GM23338 (cell line): ENCODE results near the gene KIF18A. TPM values are rescaled to one million over a fixed set of nuclear protein-coding genes. Genes with fewer than 3 reads are reported as not detected.
A peak's percentile ranks its signal among the peaks of the same experiment; 100 is the strongest.

Experiments
- ATAC-seq: fragments of 200-7000 bp; cut with Tn5 transposase; 3 replicates; pipeline ENCODE4 v1.9.1; 2020
- DNase-seq: peaks from one replicate; pipeline ENCODE4 v3.0.0-alpha.2; 2015; ENCODE audit warnings: low spot score
- H2AFZ ChIP-seq: fragments of 200-600 bp; sonication (generic); 2 replicates; pipeline ENCODE4 v1.8.0; 2016; ENCODE audit warnings: antibody characterized with exemption, mild to moderate bottlenecking, moderate library complexity
- H3F3A ChIP-seq: fragments of 200-600 bp; sonication (generic); replicated peaks from 2 replicates; pipeline ENCODE4 v1.8.0; 2017; ENCODE audit warnings: antibody characterized with exemption, mixed run types, low read depth
- H3K27ac ChIP-seq: fragments of 200-600 bp; sonication (generic); 2 replicates; pipeline ENCODE4 v1.6.1; 2016; ENCODE audit warnings: low read depth
- H3K27me3 ChIP-seq: fragments of 200-600 bp; sonication (generic); 2 replicates; pipeline ENCODE4 v1.8.0; 2016; ENCODE audit warnings: mild to moderate bottlenecking, mixed run types, moderate library complexity; ENCODE audit not compliant: insufficient read depth
- H3K36me3 ChIP-seq: fragments of 200-600 bp; sonication (generic); 2 replicates; pipeline ENCODE4 v1.8.0; 2016; ENCODE audit warnings: mild to moderate bottlenecking; ENCODE audit not compliant: insufficient read depth
- H3K4me1 ChIP-seq: fragments of 200-600 bp; sonication (generic); 2 replicates; pipeline ENCODE4 v1.8.0; 2016; ENCODE audit warnings: mild to moderate bottlenecking, moderate library complexity; ENCODE audit not compliant: insufficient read depth
- H3K4me2 ChIP-seq: fragments of 200-600 bp; sonication (generic); 2 replicates; pipeline ENCODE4 v1.7.1; 2017; ENCODE audit warnings: mixed run types
- H3K4me3 ChIP-seq: fragments of 200-600 bp; sonication (generic); 2 replicates; pipeline ENCODE4 v1.6.1; 2016; ENCODE audit warnings: mixed run types
- H3K79me2 ChIP-seq: fragments of 200-600 bp; sonication (generic); replicated peaks from 2 replicates; pipeline ENCODE4 v1.8.0; 2017; ENCODE audit warnings: mild to moderate bottlenecking; ENCODE audit not compliant: insufficient read depth
- H3K9me2 ChIP-seq: fragments of 200-600 bp; sonication (generic); 2 replicates; pipeline ENCODE4 v1.8.0; 2017; ENCODE audit not compliant: insufficient read depth
- H4K20me1 ChIP-seq: fragments of 200-600 bp; sonication (generic); replicated peaks from 2 replicates; pipeline ENCODE4 v1.8.0; 2017; ENCODE audit warnings: mild to moderate bottlenecking; ENCODE audit not compliant: insufficient read depth
- H3K27ac Mint-ChIP-seq: 2 replicates; pipeline ENCODE4 v1.8.0; 2020; ENCODE audit warnings: inconsistent platforms, mild to moderate bottlenecking, moderate library complexity, mixed read lengths
- H3K27me3 Mint-ChIP-seq: 3 replicates; pipeline ENCODE4 v1.8.0; 2022; ENCODE audit warnings: low read depth, mild to moderate bottlenecking, moderate library complexity, mixed read lengths, inconsistent platforms; ENCODE audit not compliant: insufficient read depth, poor library complexity
- H3K36me3 Mint-ChIP-seq: 3 replicates; pipeline ENCODE4 v1.8.0; 2021; ENCODE audit warnings: low read depth, mild to moderate bottlenecking, inconsistent platforms, moderate library complexity, mixed read lengths
- H3K4me1 Mint-ChIP-seq: 3 replicates; pipeline ENCODE4 v1.8.0; 2020; ENCODE audit warnings: mild to moderate bottlenecking, inconsistent platforms, mixed read lengths
- H3K4me3 Mint-ChIP-seq: 3 replicates; pipeline ENCODE4 v1.8.0; 2021; ENCODE audit warnings: moderate library complexity, mild to moderate bottlenecking, inconsistent platforms, mixed read lengths
- H3K9me3 Mint-ChIP-seq: 3 replicates; pipeline ENCODE4 v1.8.0; 2020; ENCODE audit warnings: moderate library complexity, mild to moderate bottlenecking, inconsistent platforms, mixed read lengths
- CREB1 ChIP-seq: fragments of 250-450 bp; sonication (Bioruptor Pico); IDR thresholded peaks from 2 replicates; pipeline ENCODE4 v1.5.0; 2020; ENCODE audit warnings: low read depth, mild to moderate bottlenecking, moderate library complexity
- EZH2 ChIP-seq: fragments of 200-600 bp; sonication (generic); IDR thresholded peaks from one replicate; pipeline ENCODE4 v1.8.0; 2017; ENCODE audit warnings: antibody characterized with exemption, mild to moderate bottlenecking, low read depth; ENCODE audit not compliant: unreplicated experiment
- EZH2phosphoT487 ChIP-seq: fragments of 200-600 bp; sonication (generic); IDR thresholded peaks from one replicate; pipeline ENCODE4 v1.8.1; 2018; ENCODE audit warnings: antibody characterized with exemption; ENCODE audit not compliant: unreplicated experiment
- JUNB ChIP-seq: IDR thresholded peaks from one replicate; pipeline ENCODE4 v1.6.1; 2016; ENCODE audit warnings: antibody characterized with exemption; ENCODE audit not compliant: unreplicated experiment
- NANOG ChIP-seq: IDR thresholded peaks from 2 replicates; pipeline ENCODE4 v1.6.1; 2016; ENCODE audit warnings: antibody characterized with exemption, borderline replicate concordance
- POLR2AphosphoS5 ChIP-seq: IDR thresholded peaks from 2 replicates; pipeline ENCODE4 v1.6.1; 2016; ENCODE audit warnings: antibody characterized with exemption, low read depth
- STAT1 ChIP-seq: IDR thresholded peaks from one replicate; pipeline ENCODE4 v1.6.1; 2016; ENCODE audit warnings: antibody characterized with exemption; ENCODE audit not compliant: unreplicated experiment
- ZNF114 ChIP-seq: fragments of 250-450 bp; sonication (Bioruptor Pico); IDR thresholded peaks from 2 replicates; pipeline ENCODE4 v1.5.0; 2020; ENCODE audit warnings: mild to moderate bottlenecking, moderate library complexity
- ZNF331 ChIP-seq: fragments of 250-450 bp; sonication (Bioruptor Pico); IDR thresholded peaks from 2 replicates; pipeline ENCODE4 v1.5.0; 2020; ENCODE audit warnings: low read depth, mild to moderate bottlenecking, moderate library complexity
- polyA plus RNA-seq: library from polyadenylated mRNA; unstranded; fragments of >200 nt; fragmentation: Nextera tagmentation; extraction: Ambion mirVana; gene quantifications from 2 replicates; pipeline ENCODE4 v1.2.1, GENCODE V29; 2016
- total RNA-seq: library from RNA; depleted of rRNA; stranded (reverse); fragments of >200 nt; shearing (Covaris generic); gene quantifications from 2 replicates; pipeline ENCODE4 v1.2.3, GENCODE V29; 2014
- TF ChIP-seq, protein P1 (sequence below): IDR thresholded peaks from 2 replicates; pipeline ENCODE4 v1.6.1; 2016; ENCODE audit warnings: antibody characterized with exemption
- TF ChIP-seq, protein P2 (sequence below), 2 experiments: fragments of 200-600 bp in 1 of 2; sonication (generic) in 1 of 2; conservative IDR thresholded peaks; 2 replicates each; pipeline versions ENCODE4 v1.5.1 to v1.6.1; 2016 to 2017; ENCODE audit warnings: antibody characterized with exemption in 2 of 2, low read depth in 2 of 2, mild to moderate bottlenecking in 2 of 2, moderate library complexity in 1 of 2
- TF ChIP-seq, protein P3 (sequence below): IDR thresholded peaks from one replicate; pipeline ENCODE4 v1.6.1; 2018; ENCODE audit warnings: antibody characterized with exemption; ENCODE audit not compliant: unreplicated experiment
- TF ChIP-seq, protein P4 (sequence below): fragments of 250-450 bp; sonication (Bioruptor Pico); IDR thresholded peaks from 2 replicates; pipeline ENCODE4 v1.5.0; 2020; ENCODE audit warnings: mild to moderate bottlenecking, moderate library complexity

Gene KIF18A
- total and polyA plus RNA-seq, 2 experiments from 2014 or later, result 22.2 to 26.5 TPM

DNA sequence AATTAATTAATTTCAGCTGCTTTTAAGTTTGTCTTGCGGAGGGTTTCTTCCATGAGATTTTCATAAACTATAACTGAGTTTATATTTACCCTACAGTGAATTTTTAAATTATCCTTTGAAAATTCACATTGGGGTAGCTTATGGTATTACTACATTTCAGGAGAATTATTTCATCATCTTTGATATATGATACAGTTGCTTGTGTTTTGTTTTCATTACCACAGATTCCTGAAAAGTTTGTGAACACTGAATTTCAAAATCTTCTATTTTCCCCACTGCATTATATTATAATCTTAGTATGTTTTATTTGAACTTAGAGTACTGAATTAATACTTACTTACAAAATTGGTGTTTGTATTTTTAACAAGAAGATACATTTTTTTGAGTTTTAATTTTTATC is 24.6 kb upstream of the KIF18A start:
- Mint-ChIP-seq H3K27ac (0 out of 2 replicates have a peak overlapping the region, but pooled peaks have one; percentile 40), H3K36me3 (peaks cover 47% of the 10 kb centered on the region), H3K4me1 (peaks cover 24% of the 10 kb centered on the region), H3K27me3 (peaks cover 2% of the 10 kb centered on the region), H3K4me3 (no peak overlapping the region), H3K9me3 (peaks cover 39% of the 10 kb centered on the region)
- Histone ChIP-seq H3K4me2 (no peak overlapping the region), H3K4me3 (no peak overlapping the region), H4K20me1 (no peaks in the 10 kb centered on the region), H3K9me2 (no peaks in the 10 kb centered on the region; the same call in 1 of the 2 replicates), H3K4me1 (peaks cover 27% of the 10 kb centered on the region), H3K36me3 (peaks cover 21% of the 10 kb centered on the region; the same call in 1 of the 2 replicates), H3K27me3 (no peaks in the 10 kb centered on the region), H3F3A (no peaks in the 10 kb centered on the region), H3K79me2 (no peaks in the 10 kb centered on the region), H2AFZ (no peak overlapping the region), H3K27ac (no peak overlapping the region)
- no peak for DNase-seq
- no peak for TF ChIP-seq EZH2
- TF ChIP-seq ZNF114 (CRISPR knock-in tag), result no peak
- no peak for TF ChIP-seq NANOG
- TF ChIP-seq STAT1, result no peak
- TF ChIP-seq, protein P1, sequence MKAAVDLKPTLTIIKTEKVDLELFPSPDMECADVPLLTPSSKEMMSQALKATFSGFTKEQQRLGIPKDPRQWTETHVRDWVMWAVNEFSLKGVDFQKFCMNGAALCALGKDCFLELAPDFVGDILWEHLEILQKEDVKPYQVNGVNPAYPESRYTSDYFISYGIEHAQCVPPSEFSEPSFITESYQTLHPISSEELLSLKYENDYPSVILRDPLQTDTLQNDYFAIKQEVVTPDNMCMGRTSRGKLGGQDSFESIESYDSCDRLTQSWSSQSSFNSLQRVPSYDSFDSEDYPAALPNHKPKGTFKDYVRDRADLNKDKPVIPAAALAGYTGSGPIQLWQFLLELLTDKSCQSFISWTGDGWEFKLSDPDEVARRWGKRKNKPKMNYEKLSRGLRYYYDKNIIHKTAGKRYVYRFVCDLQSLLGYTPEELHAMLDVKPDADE, result no peak
- TF ChIP-seq, protein P2, sequence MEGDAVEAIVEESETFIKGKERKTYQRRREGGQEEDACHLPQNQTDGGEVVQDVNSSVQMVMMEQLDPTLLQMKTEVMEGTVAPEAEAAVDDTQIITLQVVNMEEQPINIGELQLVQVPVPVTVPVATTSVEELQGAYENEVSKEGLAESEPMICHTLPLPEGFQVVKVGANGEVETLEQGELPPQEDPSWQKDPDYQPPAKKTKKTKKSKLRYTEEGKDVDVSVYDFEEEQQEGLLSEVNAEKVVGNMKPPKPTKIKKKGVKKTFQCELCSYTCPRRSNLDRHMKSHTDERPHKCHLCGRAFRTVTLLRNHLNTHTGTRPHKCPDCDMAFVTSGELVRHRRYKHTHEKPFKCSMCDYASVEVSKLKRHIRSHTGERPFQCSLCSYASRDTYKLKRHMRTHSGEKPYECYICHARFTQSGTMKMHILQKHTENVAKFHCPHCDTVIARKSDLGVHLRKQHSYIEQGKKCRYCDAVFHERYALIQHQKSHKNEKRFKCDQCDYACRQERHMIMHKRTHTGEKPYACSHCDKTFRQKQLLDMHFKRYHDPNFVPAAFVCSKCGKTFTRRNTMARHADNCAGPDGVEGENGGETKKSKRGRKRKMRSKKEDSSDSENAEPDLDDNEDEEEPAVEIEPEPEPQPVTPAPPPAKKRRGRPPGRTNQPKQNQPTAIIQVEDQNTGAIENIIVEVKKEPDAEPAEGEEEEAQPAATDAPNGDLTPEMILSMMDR (conservative IDR thresholded peaks at IDR 0.05; ENCODE audit: low read depth in 2 of 2), result no peak
- TF ChIP-seq, protein P3, sequence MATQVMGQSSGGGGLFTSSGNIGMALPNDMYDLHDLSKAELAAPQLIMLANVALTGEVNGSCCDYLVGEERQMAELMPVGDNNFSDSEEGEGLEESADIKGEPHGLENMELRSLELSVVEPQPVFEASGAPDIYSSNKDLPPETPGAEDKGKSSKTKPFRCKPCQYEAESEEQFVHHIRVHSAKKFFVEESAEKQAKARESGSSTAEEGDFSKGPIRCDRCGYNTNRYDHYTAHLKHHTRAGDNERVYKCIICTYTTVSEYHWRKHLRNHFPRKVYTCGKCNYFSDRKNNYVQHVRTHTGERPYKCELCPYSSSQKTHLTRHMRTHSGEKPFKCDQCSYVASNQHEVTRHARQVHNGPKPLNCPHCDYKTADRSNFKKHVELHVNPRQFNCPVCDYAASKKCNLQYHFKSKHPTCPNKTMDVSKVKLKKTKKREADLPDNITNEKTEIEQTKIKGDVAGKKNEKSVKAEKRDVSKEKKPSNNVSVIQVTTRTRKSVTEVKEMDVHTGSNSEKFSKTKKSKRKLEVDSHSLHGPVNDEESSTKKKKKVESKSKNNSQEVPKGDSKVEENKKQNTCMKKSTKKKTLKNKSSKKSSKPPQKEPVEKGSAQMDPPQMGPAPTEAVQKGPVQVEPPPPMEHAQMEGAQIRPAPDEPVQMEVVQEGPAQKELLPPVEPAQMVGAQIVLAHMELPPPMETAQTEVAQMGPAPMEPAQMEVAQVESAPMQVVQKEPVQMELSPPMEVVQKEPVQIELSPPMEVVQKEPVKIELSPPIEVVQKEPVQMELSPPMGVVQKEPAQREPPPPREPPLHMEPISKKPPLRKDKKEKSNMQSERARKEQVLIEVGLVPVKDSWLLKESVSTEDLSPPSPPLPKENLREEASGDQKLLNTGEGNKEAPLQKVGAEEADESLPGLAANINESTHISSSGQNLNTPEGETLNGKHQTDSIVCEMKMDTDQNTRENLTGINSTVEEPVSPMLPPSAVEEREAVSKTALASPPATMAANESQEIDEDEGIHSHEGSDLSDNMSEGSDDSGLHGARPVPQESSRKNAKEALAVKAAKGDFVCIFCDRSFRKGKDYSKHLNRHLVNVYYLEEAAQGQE, result no peak
- TF ChIP-seq, protein P4, sequence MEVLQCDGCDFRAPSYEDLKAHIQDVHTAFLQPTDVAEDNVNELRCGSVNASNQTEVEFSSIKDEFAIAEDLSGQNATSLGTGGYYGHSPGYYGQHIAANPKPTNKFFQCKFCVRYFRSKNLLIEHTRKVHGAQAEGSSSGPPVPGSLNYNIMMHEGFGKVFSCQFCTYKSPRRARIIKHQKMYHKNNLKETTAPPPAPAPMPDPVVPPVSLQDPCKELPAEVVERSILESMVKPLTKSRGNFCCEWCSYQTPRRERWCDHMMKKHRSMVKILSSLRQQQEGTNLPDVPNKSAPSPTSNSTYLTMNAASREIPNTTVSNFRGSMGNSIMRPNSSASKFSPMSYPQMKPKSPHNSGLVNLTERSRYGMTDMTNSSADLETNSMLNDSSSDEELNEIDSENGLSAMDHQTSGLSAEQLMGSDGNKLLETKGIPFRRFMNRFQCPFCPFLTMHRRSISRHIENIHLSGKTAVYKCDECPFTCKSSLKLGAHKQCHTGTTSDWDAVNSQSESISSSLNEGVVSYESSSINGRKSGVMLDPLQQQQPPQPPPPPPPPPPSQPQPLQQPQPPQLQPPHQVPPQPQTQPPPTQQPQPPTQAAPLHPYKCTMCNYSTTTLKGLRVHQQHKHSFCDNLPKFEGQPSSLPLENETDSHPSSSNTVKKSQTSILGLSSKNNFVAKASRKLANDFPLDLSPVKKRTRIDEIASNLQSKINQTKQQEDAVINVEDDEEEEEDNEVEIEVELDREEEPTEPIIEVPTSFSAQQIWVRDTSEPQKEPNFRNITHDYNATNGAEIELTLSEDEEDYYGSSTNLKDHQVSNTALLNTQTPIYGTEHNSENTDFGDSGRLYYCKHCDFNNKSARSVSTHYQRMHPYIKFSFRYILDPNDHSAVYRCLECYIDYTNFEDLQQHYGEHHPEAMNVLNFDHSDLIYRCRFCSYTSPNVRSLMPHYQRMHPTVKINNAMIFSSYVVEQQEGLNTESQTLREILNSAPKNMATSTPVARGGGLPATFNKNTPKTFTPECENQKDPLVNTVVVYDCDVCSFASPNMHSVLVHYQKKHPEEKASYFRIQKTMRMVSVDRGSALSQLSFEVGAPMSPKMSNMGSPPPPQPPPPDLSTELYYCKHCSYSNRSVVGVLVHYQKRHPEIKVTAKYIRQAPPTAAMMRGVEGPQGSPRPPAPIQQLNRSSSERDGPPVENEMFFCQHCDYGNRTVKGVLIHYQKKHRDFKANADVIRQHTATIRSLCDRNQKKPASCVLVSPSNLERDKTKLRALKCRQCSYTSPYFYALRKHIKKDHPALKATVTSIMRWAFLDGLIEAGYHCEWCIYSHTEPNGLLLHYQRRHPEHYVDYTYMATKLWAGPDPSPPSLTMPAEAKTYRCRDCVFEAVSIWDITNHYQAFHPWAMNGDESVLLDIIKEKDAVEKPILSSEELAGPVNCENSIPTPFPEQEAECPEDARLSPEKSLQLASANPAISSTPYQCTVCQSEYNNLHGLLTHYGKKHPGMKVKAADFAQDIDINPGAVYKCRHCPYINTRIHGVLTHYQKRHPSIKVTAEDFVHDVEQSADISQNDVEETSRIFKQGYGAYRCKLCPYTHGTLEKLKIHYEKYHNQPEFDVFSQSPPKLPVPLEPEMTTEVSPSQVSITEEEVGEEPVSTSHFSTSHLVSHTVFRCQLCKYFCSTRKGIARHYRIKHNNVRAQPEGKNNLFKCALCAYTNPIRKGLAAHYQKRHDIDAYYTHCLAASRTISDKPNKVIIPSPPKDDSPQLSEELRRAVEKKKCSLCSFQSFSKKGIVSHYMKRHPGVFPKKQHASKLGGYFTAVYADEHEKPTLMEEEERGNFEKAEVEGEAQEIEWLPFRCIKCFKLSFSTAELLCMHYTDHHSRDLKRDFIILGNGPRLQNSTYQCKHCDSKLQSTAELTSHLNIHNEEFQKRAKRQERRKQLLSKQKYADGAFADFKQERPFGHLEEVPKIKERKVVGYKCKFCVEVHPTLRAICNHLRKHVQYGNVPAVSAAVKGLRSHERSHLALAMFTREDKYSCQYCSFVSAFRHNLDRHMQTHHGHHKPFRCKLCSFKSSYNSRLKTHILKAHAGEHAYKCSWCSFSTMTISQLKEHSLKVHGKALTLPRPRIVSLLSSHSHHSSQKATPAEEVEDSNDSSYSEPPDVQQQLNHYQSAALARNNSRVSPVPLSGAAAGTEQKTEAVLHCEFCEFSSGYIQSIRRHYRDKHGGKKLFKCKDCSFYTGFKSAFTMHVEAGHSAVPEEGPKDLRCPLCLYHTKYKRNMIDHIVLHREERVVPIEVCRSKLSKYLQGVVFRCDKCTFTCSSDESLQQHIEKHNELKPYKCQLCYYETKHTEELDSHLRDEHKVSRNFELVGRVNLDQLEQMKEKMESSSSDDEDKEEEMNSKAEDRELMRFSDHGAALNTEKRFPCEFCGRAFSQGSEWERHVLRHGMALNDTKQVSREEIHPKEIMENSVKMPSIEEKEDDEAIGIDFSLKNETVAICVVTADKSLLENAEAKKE (CRISPR knock-in tag), result no peak
- no peak for TF ChIP-seq ZNF331 (CRISPR knock-in tag)
- TF ChIP-seq JUNB, result no peak
- TF ChIP-seq POLR2AphosphoS5, result no peak
- no peak for TF ChIP-seq CREB1 (CRISPR knock-in tag)
- no peak for TF ChIP-seq EZH2phosphoT487
- ATAC-seq, result no peak
